ENCODE measurements around the gene RNF213. TPM values are rescaled to one million over a fixed set of nuclear protein-coding genes. Genes with fewer than 3 reads are reported as not detected.

The RNF213 gene
- total RNA-seq, 1 donor from 2014 or later: 120 TPM

DNA sequence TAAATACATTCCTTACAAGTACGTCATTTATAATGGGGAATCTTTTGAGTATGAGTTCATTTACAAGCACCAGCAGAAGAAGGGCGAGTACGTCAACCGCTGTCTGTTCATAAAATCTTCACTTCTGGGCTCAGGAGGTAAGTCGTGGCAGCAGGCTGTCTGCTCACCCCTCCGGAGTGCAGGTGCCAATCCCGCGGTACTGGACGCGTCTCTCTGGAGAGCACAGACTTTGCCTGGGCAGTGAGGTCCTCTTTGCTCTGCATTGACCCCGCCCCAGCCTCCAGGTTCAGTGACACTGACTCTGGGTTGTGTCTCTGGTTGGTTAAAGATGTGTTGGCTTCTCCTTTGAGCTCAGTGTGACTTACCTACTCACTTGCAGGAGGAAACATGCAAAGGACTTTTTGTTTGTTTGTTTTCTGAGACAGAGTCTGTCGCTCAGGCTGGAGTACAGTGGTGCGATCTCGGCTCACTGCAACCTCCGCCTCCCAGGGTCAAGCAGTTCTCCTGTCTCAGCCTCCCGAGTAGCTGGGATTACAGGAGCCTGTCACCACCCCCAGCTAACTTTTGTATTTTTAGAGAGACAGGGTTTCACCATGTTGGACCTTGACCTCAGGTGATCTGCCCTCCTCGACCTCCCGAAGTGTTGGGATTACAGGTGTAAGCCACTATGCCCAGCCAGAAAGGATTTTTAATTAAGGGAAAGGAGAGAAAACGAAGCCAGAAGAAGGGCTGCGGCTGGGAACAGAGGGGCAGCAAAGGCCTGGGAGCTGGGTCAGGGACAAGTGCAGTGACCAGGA is 31.2 kb downstream of the RNF213 start:
- Histone ChIP-seq H3K36me3 (ENCODE audit: insufficient read depth, low read length) (peaks cover 4% of the 10 kb centered on the region), H3K4me2 (ENCODE audit: low read length) (no peak overlapping the region), H3K79me2 (ENCODE audit: insufficient read depth, low read length) (no peaks in the 10 kb centered on the region), H3K27ac (ENCODE audit: low read depth, low read length) (no peak overlapping the region), H4K20me1 (ENCODE audit: insufficient read depth, low read length) (peaks cover 4% of the 10 kb centered on the region), H3K27me3 (ENCODE audit: insufficient read depth, low read length) (no peaks in the 10 kb centered on the region), H2AFZ (ENCODE audit: low read depth, low read length) (no peak overlapping the region), H3K4me1 (ENCODE audit: insufficient read depth, low read length) (no peaks in the 10 kb centered on the region), H3K9ac (ENCODE audit: low read length) (no peak overlapping the region), H3K4me3 (ENCODE audit: insufficient read depth, low read depth, low read length) (no peak overlapping the region), H3K9me3 (ENCODE audit: insufficient read depth, low read depth, low read length) (no peaks in the 10 kb centered on the region)
- TF ChIP-seq, protein P1, sequence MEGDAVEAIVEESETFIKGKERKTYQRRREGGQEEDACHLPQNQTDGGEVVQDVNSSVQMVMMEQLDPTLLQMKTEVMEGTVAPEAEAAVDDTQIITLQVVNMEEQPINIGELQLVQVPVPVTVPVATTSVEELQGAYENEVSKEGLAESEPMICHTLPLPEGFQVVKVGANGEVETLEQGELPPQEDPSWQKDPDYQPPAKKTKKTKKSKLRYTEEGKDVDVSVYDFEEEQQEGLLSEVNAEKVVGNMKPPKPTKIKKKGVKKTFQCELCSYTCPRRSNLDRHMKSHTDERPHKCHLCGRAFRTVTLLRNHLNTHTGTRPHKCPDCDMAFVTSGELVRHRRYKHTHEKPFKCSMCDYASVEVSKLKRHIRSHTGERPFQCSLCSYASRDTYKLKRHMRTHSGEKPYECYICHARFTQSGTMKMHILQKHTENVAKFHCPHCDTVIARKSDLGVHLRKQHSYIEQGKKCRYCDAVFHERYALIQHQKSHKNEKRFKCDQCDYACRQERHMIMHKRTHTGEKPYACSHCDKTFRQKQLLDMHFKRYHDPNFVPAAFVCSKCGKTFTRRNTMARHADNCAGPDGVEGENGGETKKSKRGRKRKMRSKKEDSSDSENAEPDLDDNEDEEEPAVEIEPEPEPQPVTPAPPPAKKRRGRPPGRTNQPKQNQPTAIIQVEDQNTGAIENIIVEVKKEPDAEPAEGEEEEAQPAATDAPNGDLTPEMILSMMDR (IDR thresholded peaks at IDR 0.05; ENCODE audit: insufficient read depth, low read depth, low read length): no peak
- TF ChIP-seq EZH2 (IDR thresholded peaks at IDR 0.05; ENCODE audit: insufficient read depth, low read length): no peak
- Mint-ChIP-seq H3K27ac (ENCODE audit: unreplicated experiment) (no peak overlapping the region), H3K4me1 (ENCODE audit: low read depth, unreplicated experiment) (peaks cover 3% of the 10 kb centered on the region), H3K36me3 (ENCODE audit: low read depth, unreplicated experiment) (peaks cover 24% of the 10 kb centered on the region), H3K9me3 (ENCODE audit: unreplicated experiment) (no peaks in the 10 kb centered on the region), H3K4me3 (ENCODE audit: unreplicated experiment) (no peak overlapping the region), H3K27me3 (ENCODE audit: low read depth, unreplicated experiment) (no peaks in the 10 kb centered on the region)
- DNase-seq (ENCODE audit: low read depth) (no peak), FAIRE-seq (no peak)

DNA sequence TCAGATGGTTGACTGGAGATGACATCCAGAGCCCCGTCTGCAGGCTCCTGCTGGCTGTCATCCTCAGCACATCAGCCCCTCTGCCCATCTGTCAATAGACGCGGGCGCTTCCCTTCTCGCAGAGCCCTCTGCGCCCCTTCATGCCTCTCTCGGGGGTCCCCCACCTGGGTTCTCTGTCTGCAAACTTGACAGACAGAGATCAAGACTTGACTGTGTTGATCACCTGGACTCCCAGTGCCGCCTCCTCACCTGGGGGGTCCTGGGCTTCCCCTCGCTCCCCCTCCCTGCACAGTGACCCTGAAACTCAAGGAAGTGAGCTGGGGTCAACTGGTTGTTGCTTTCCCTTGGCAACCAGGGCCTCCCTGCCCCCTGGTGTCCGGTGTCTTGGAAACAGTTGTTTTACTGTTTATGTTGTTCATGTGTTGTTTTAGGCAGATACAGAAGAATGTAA is 31.9 kb downstream of the RNF213 start:
- Histone ChIP-seq H3K4me2 (ENCODE audit: low read length) (no peak overlapping the region), H3K79me2 (ENCODE audit: insufficient read depth, low read length) (no peaks in the 10 kb centered on the region), H3K9ac (ENCODE audit: low read length) (no peak overlapping the region), H3K36me3 (ENCODE audit: insufficient read depth, low read length) (peaks cover 4% of the 10 kb centered on the region), H3K4me3 (ENCODE audit: insufficient read depth, low read depth, low read length) (no peak overlapping the region), H3K27ac (ENCODE audit: low read depth, low read length) (no peak overlapping the region), H3K4me1 (ENCODE audit: insufficient read depth, low read length) (no peaks in the 10 kb centered on the region), H3K27me3 (ENCODE audit: insufficient read depth, low read length) (no peaks in the 10 kb centered on the region), H3K9me3 (ENCODE audit: insufficient read depth, low read depth, low read length) (no peaks in the 10 kb centered on the region), H4K20me1 (ENCODE audit: insufficient read depth, low read length) (peaks cover 4% of the 10 kb centered on the region), H2AFZ (ENCODE audit: low read depth, low read length) (no peak overlapping the region)
- FAIRE-seq (no peak), DNase-seq (ENCODE audit: low read depth) (no peak)
- no peak overlapping the region for H3K27ac Mint-ChIP-seq (ENCODE audit: unreplicated experiment)
- no peak overlapping the region for H3K4me3 Mint-ChIP-seq (ENCODE audit: unreplicated experiment)
- peaks cover 3% of the 10 kb centered on the region for H3K4me1 Mint-ChIP-seq (ENCODE audit: low read depth, unreplicated experiment)
- H3K9me3 Mint-ChIP-seq (ENCODE audit: unreplicated experiment): no peaks in the 10 kb centered on the region
- no peak for TF ChIP-seq EZH2 (IDR thresholded peaks at IDR 0.05; ENCODE audit: insufficient read depth, low read length)
- TF ChIP-seq, protein P1 (IDR thresholded peaks at IDR 0.05; ENCODE audit: insufficient read depth, low read depth, low read length): no peak
- H3K36me3 Mint-ChIP-seq (ENCODE audit: low read depth, unreplicated experiment): peaks cover 24% of the 10 kb centered on the region
- no peaks in the 10 kb centered on the region for H3K27me3 Mint-ChIP-seq (ENCODE audit: low read depth, unreplicated experiment)

DNA sequence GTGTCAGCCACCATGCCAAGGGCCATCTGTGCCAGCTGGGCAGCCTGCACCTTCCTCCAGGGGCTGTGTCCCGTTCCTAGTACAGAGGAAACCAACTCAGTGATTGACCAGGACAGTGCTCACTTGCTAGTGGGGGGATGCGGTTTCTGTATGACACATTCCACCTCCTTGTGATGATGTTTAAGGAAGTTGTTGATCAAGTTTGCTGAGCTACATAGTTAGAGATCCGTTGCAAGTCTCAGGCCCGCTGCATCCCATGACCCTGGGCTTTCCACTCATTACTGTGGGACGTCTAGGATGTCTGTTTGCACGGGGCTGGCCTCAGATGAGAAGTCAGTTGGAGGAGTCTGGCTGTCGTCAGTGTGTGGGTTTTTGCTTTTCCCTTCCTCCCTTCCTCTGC is 33.6 kb downstream of the RNF213 start:
- H3K27ac ChIP-seq (ENCODE audit: low read depth, low read length): no peak overlapping the region
- no peaks in the 10 kb centered on the region for H3K79me2 ChIP-seq (ENCODE audit: insufficient read depth, low read length)
- Mint-ChIP-seq H3K36me3 (ENCODE audit: low read depth, unreplicated experiment) (peaks cover 24% of the 10 kb centered on the region), H3K4me3 (ENCODE audit: unreplicated experiment) (no peak overlapping the region), H3K27ac (ENCODE audit: unreplicated experiment) (no peak overlapping the region), H3K27me3 (ENCODE audit: low read depth, unreplicated experiment) (no peaks in the 10 kb centered on the region), H3K4me1 (ENCODE audit: low read depth, unreplicated experiment) (no peaks in the 10 kb centered on the region), H3K9me3 (ENCODE audit: unreplicated experiment) (no peaks in the 10 kb centered on the region)
- no peak overlapping the region for H2AFZ ChIP-seq (ENCODE audit: low read depth, low read length)
- DNase-seq (ENCODE audit: low read depth) (no peak), FAIRE-seq (no peak)
- H3K4me3 ChIP-seq (ENCODE audit: insufficient read depth, low read depth, low read length): no peak overlapping the region
- no peaks in the 10 kb centered on the region for H3K4me1 ChIP-seq (ENCODE audit: insufficient read depth, low read length)
- no peak for TF ChIP-seq EZH2 (IDR thresholded peaks at IDR 0.05; ENCODE audit: insufficient read depth, low read length)
- TF ChIP-seq, protein P1 (IDR thresholded peaks at IDR 0.05; ENCODE audit: insufficient read depth, low read depth, low read length): no peak
- H3K9me3 ChIP-seq (ENCODE audit: insufficient read depth, low read depth, low read length): no peaks in the 10 kb centered on the region
- H4K20me1 ChIP-seq (ENCODE audit: insufficient read depth, low read length): peaks cover 4% of the 10 kb centered on the region
- H3K36me3 ChIP-seq (ENCODE audit: insufficient read depth, low read length): peaks cover 4% of the 10 kb centered on the region
- H3K9ac ChIP-seq (ENCODE audit: low read length): no peak overlapping the region
- no peak overlapping the region for H3K4me2 ChIP-seq (ENCODE audit: low read length)
- no peaks in the 10 kb centered on the region for H3K27me3 ChIP-seq (ENCODE audit: insufficient read depth, low read length)
